Aorta (tissue), 5 donors: ENCODE results near the gene CIAPIN1. TPM values are rescaled to one million over a fixed set of nuclear protein-coding genes. Genes with fewer than 3 reads are reported as not detected.
"Not testable (repeated sequence)": the region's sequence is repeated elsewhere in the genome, so short reads cannot be mapped to it uniquely, and the experiment has no call there.

Source experiments
- ATAC-seq: fragments of 200-7000 bp; cut with Tn5 transposase; one replicate; pipeline ENCODE4 v1.9.1; 2022; ENCODE audit warnings: moderate library complexity; ENCODE audit not compliant: low FRiP score
- DNase-seq, 2 donors: peaks; one replicate each; pipeline ENCODE4 v3.0.0-alpha.2; 2020
- H3K27ac ChIP-seq, 2 donors: one replicate each; pipeline ENCODE4 v1.5.1; 2013; ENCODE audit warnings: low read length in 2 of 2, mild to moderate bottlenecking in 2 of 2, moderate library complexity in 2 of 2, control low read depth in 1 of 2, inconsistent platforms in 1 of 2, low read depth in 1 of 2
- H3K27me3 ChIP-seq, 2 donors: one replicate each; pipeline ENCODE4 v1.6.1; 2013; ENCODE audit warnings: control low read depth in 1 of 2, low read length in 1 of 2, mild to moderate bottlenecking in 1 of 2, moderate library complexity in 1 of 2; ENCODE audit not compliant: insufficient read depth in 2 of 2, control insufficient read depth in 1 of 2
- H3K36me3 ChIP-seq, 2 donors: one replicate each; pipeline ENCODE4 v1.6.1; 2013; ENCODE audit warnings: control low read depth in 1 of 2, low read length in 1 of 2, mild to moderate bottlenecking in 1 of 2; ENCODE audit not compliant: insufficient read depth in 2 of 2, control insufficient read depth in 1 of 2
- H3K4me1 ChIP-seq, 2 donors: one replicate each; pipeline ENCODE4 v1.6.1; 2013; ENCODE audit warnings: low read length in 2 of 2, control low read depth in 1 of 2, mild to moderate bottlenecking in 1 of 2, moderate library complexity in 1 of 2; ENCODE audit not compliant: insufficient read depth in 2 of 2, control insufficient read depth in 1 of 2
- H3K4me3 ChIP-seq, 2 donors: one replicate each; pipeline ENCODE4 v1.5.1; 2013; ENCODE audit warnings: low read length in 2 of 2, control low read depth in 1 of 2, mild to moderate bottlenecking in 1 of 2
- H3K9me3 ChIP-seq: one replicate; pipeline ENCODE4 v1.6.1; 2013; ENCODE audit warnings: mild to moderate bottlenecking, low read length; ENCODE audit not compliant: control insufficient read depth
- WGBS, 2 donors: extraction: QIAGEN DNeasy Blood & Tissue Kit; methylation state at CpG; one replicate each; pipeline ENCODE4 v1.1.7; 2013; 5-methylcytosine and 5-hydroxymethylcytosine counted together
- intact Hi-C, 2 donors: fragments of 100-400 bp; cut with DNase I; formaldehyde crosslinking; loops; one replicate each; pipeline versions ENCODE4 v1.14.2 to v1.15.0; 2022
- polyA plus RNA-seq, 2 donors: library from polyadenylated mRNA; stranded (reverse); fragments of 200-250 nt; gene quantifications; one replicate each; pipeline ENCODE4 v1.2.3, GENCODE V29; 2013
- total RNA-seq, 2 donors: library from RNA; stranded (reverse); fragmentation: NEBNext Ultra II Directional; extraction: Animal tissue kit (Norgen Biotek cat#: 25700); gene quantifications; one replicate each; pipeline ENCODE4 v1.2.1, GENCODE V29; 2021
- donor health status: healthy with polysubstance abuse.
- donor health status: Bipolar disorder and iron deficiency.
- donor health status: DM: no; HTN: no; CAD: no.
- donor health status: DM: no; HTN: no; CAD: no.
- donor health status: DM: yes; HTN: yes; CAD: no.

The CIAPIN1 gene
- total and polyA plus RNA-seq, 4 donors = 16.3 to 27.4 (median 24.1) TPM

- 73 to 77% methylated on average over 13 to 14 of the region's 14 CpGs for WGBS, 2 donors
- Histone ChIP-seq H3K4me1 (no peaks in the 10 kb centered on the region), H3K9me3 (no peaks in the 10 kb centered on the region), H3K36me3 (no peaks in the 10 kb centered on the region), H3K4me3 (no peak overlapping the region), H3K27ac (no peak overlapping the region), H3K27me3 (no peaks in the 10 kb centered on the region)
- ATAC-seq (no peak), DNase-seq (no peak)
- intact Hi-C loops = loop anchor here (5.0 to 10.0 kb wide), 2 partner anchors 33 to 325 kb away; no protein-coding TSS in a partner anchor
Observed at GRCh38 chr16:57409870-57410587, 37.2 kb downstream of the CIAPIN1 start.

GRCh38 chr16:57409065-57409464 is 38.1 kb downstream of the CIAPIN1 start:
- Histone ChIP-seq H3K36me3 (no peaks in the 10 kb centered on the region), H3K9me3 (no peaks in the 10 kb centered on the region), H3K4me3 (no peak overlapping the region), H3K27me3 (no peaks in the 10 kb centered on the region), H3K4me1 (no peaks in the 10 kb centered on the region), H3K27ac (no peak overlapping the region)
- intact Hi-C loops = no loop called here
- DNase-seq = no peak
- no peak for ATAC-seq
- WGBS, 2 donors = 81 to 90% methylated on average over 5 of the region's 5 CpGs

GRCh38 chr16:57407521-57408353 is 39.4 kb downstream of the CIAPIN1 start:
- no peak for ATAC-seq
- Histone ChIP-seq H3K27me3 (no peaks in the 10 kb centered on the region), H3K4me1 (no peaks in the 10 kb centered on the region), H3K9me3 (no peaks in the 10 kb centered on the region), H3K4me3 (no peak overlapping the region), H3K36me3 (no peaks in the 10 kb centered on the region), H3K27ac (no peak overlapping the region)
- 91 to 93% methylated on average over 5 of the region's 5 CpGs for WGBS, 2 donors
- intact Hi-C loops = no loop called here
- no peak for DNase-seq

DNA sequence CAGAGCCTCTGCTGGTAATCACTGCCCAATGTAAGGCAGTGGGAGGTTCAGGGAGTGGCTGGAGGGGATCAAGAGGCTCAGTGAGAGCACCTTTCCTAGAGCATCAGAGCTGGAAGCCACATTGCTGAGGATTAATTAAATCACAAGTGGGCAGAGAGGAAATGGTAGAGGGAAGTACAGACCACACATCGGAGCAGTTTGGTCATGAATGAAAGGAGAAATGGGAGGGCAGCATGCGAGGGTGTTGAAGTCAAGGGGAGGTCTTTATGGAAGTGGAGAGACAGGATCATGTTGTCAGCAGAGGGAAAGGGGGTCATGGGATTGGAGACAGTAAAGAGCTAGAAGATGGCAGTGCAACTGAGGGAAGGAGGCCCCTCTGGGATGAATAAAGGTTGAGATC is 40.3 kb downstream of the CIAPIN1 start:
- WGBS, 2 donors = 86 to 90% methylated on average over 2 of the region's 2 CpGs
- DNase-seq = no peak

GRCh38 chr16:57405097-57405496 is 42.1 kb downstream of the CIAPIN1 start:
- no peaks in the 10 kb centered on the region for H3K27me3 ChIP-seq
- no peaks in the 10 kb centered on the region for H3K4me1 ChIP-seq
- intact Hi-C loops = no loop called here
- H3K27ac ChIP-seq = no peak overlapping the region
- no peak overlapping the region for H3K4me3 ChIP-seq
- H3K36me3 ChIP-seq = no peaks in the 10 kb centered on the region
- no peak for ATAC-seq
- DNase-seq = no peak
- H3K9me3 ChIP-seq = no peaks in the 10 kb centered on the region
- WGBS, 2 donors = 88 to 89% methylated on average over 3 of the region's 3 CpGs

More for the DNA sequence above, 40.3 kb downstream of the CIAPIN1 start:
- Histone ChIP-seq H3K4me1 (no peaks in the 10 kb centered on the region), H3K27ac (no peak overlapping the region), H3K27me3 (no peaks in the 10 kb centered on the region), H3K36me3 (no peaks in the 10 kb centered on the region), H3K4me3 (no peak overlapping the region), H3K9me3 (no peaks in the 10 kb centered on the region)
- ATAC-seq = no peak
- intact Hi-C loops = no loop called here

DNA sequence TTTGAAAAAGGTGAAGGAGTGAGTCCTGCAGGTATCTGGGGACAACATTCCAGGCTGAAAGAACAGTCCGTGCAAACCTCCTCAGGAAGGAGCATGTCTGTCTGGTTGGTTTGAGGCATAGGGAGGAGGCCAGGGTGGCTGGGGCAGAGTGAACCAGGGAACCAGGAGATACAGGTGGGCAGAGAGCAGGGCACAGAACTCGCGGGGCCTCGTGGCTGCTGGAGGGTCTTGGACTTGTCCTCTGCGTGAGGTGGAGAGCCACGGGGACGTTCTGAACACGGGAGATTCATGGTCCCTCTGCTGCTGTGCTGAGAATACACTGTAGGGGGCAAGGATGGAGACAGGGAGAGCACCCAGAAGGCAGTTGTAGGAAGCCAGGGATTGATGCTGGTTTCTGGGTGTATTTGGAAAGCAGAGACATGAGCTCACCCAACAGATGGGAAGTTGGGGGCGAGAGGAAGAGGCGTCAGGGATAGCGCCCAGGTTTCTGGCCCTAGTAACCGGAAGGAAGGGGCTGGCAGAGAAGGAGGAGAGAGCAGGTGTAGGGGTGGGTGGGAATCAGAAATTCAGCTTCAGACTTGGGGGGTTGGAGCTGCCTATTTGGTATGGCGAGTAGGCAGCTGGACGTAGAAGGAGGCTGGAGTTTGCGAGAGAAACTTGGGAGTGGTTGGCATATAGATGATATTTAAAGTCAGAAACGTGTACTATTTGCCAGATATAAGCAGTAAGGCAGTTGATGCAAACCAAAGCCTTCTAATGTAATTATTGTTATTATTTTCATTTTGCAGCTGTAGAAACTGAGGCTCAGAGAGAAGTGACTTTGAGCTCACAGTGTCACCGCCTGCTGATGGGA is 43.0 kb downstream of the CIAPIN1 start, which contains the start of gene CCL17:
Gene CCL17, plus strand, starts transcription at position 803 of the 853 bp plus-strand sequence. CDS start 9,166 bp downstream, outside the sequence.
- H3K4me1 ChIP-seq = no peaks in the 10 kb centered on the region
- no peaks in the 10 kb centered on the region for H3K27me3 ChIP-seq
- H3K27ac ChIP-seq = no peak within 1 kb of the TSS
- intact Hi-C loops = no loop called here
- no peak within 1 kb of the TSS for H3K4me3 ChIP-seq
- ATAC-seq (no peak), DNase-seq (no peak)
- 86 to 87% methylated on average over 17 of the region's 17 CpGs for WGBS, 2 donors
- H3K36me3 ChIP-seq = no peaks in the 10 kb centered on the region
- H3K9me3 ChIP-seq = no peaks in the 10 kb centered on the region

DNA sequence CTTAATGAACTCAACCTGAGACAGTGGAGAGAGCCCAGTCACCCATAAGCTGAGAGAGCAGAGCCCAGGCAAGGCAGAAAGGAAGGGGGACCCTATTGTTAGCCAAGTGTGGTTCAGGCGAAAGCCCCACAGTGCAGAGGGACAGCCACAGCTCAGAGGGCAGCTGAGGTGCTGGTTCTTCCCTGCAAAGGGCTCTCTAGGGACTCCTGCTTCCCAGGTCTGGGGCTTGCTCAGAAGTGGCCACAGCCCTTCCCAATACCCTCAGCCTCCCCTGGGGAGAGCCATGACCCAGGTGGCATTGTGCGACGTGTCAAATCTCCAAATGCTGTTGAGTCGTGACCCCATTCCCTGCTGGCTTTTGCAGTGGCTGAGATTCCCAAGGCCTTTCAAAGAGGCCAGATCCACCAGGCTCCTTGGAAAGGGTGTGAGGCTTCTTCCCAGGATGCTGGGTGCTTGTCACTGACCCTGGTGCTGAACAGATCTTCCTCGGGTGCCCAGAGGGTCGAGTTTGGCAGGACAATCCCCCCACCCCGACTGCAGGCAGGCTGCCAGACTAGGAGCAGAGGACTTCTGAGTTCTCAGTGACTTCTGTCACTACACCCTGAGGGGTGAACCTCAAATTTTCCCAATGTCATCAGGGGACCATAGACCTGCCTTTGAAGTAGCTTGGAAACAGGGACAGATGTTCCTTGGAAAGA is 45.1 kb downstream of the CIAPIN1 start:
- 55% methylated on average over 7 of the region's 7 CpGs for WGBS, 2 donors
- Histone ChIP-seq H3K4me3 (no peak overlapping the region), H3K4me1 (no peaks in the 10 kb centered on the region), H3K27me3 (no peaks in the 10 kb centered on the region), H3K36me3 (no peaks in the 10 kb centered on the region), H3K9me3 (no peaks in the 10 kb centered on the region), H3K27ac (no peak overlapping the region)
- DNase-seq (peak in 1 of 2 donors; percentile 45), ATAC-seq (no peak)
- intact Hi-C loops = no loop called here

GRCh38 chr16:57397493-57397892 is 49.7 kb downstream of the CIAPIN1 start:
- H3K4me1 ChIP-seq, H3K36me3 ChIP-seq, intact Hi-C loops, DNase-seq, ATAC-seq, H3K27ac ChIP-seq, H3K9me3 ChIP-seq, H3K4me3 ChIP-seq, H3K27me3 ChIP-seq: not testable (repeated sequence)
- 91 to 92% methylated on average over 4 of the region's 4 CpGs for WGBS, 2 donors
